MM.1S (cell line): ENCODE measurements around the gene SLC38A7.
"Not testable (repeated sequence)": the region's sequence is repeated elsewhere in the genome, so short reads cannot be mapped to it uniquely, and the experiment has no call there.

Experiments used
- DNase-seq: peaks from one replicate; pipeline ENCODE4 v3.0.0-alpha.2; 2015
- H2AFZ ChIP-seq: fragments of 300-600 bp; sonication (generic); 2 replicates; pipeline ENCODE4 v1.6.0; 2016; ENCODE audit warnings: antibody characterized with exemption, low read length
- H3F3A ChIP-seq: fragments of 300-600 bp; sonication (generic); 2 replicates; pipeline ENCODE4 v1.6.1; 2016; ENCODE audit warnings: mild to moderate bottlenecking, antibody characterized with exemption, low read length, moderate library complexity, mixed read lengths; ENCODE audit not compliant: insufficient read depth
- H3K27ac ChIP-seq: fragments of 300-600 bp; sonication (generic); 2 replicates; pipeline ENCODE4 v1.5.1; 2016; ENCODE audit warnings: mild to moderate bottlenecking, low read length
- H3K27me3 ChIP-seq: fragments of 300-600 bp; sonication (generic); replicated peaks from 2 replicates; pipeline ENCODE4 v1.6.0; 2016; ENCODE audit warnings: low read length; ENCODE audit not compliant: insufficient read depth
- H3K36me3 ChIP-seq: fragments of 300-600 bp; sonication (generic); replicated peaks from 2 replicates; pipeline ENCODE4 v1.6.1; 2016; ENCODE audit warnings: mild to moderate bottlenecking, low read length, mixed read lengths; ENCODE audit not compliant: insufficient read depth
- H3K4me1 ChIP-seq: fragments of 300-600 bp; sonication (generic); 2 replicates; pipeline ENCODE4 v1.6.1; 2016; ENCODE audit warnings: low read length, mixed read lengths
- H3K4me2 ChIP-seq: fragments of 300-600 bp; sonication (generic); 2 replicates; pipeline ENCODE4 v1.6.0; 2016; ENCODE audit warnings: low read depth, low read length
- H3K4me3 ChIP-seq: fragments of 300-600 bp; sonication (generic); 2 replicates; pipeline ENCODE4 v1.5.1; 2016; ENCODE audit warnings: low read length, mixed read lengths
- H3K79me2 ChIP-seq: fragments of 300-600 bp; sonication (generic); 2 replicates; pipeline ENCODE4 v1.6.1; 2016; ENCODE audit warnings: mixed run types, low read length, mixed read lengths
- H3K9ac ChIP-seq: fragments of 300-600 bp; sonication (generic); 2 replicates; pipeline ENCODE4 v1.6.1; 2016; ENCODE audit warnings: low read length, mixed read lengths
- H3K9me2 ChIP-seq: fragments of 300-600 bp; sonication (generic); replicated peaks from 2 replicates; pipeline ENCODE4 v1.6.1; 2016; ENCODE audit warnings: mild to moderate bottlenecking, low read length, mixed read lengths; ENCODE audit not compliant: insufficient read depth
- H3K9me3 ChIP-seq: fragments of 300-600 bp; sonication (generic); replicated peaks from 2 replicates; pipeline ENCODE4 v1.6.1; 2016; ENCODE audit warnings: mild to moderate bottlenecking, low read length, mixed read lengths; ENCODE audit not compliant: insufficient read depth
- H4K20me1 ChIP-seq: fragments of 300-600 bp; sonication (generic); 2 replicates; pipeline ENCODE4 v1.6.1; 2016; ENCODE audit warnings: mild to moderate bottlenecking, low read length, moderate library complexity, mixed read lengths; ENCODE audit not compliant: insufficient read depth
- EZH2 ChIP-seq: fragments of 300-600 bp; sonication (generic); optimal IDR thresholded peaks from 2 replicates; pipeline ENCODE3; 2017; ENCODE audit warnings: low read depth, mild to moderate bottlenecking, antibody characterized with exemption, low read length, mixed read lengths
- EZH2phosphoT487 ChIP-seq: fragments of 300-600 bp; sonication (generic); IDR thresholded peaks from 2 replicates; pipeline ENCODE4 v1.6.1; 2018; ENCODE audit warnings: antibody characterized with exemption, low read length
- TF ChIP-seq, protein P1 (sequence below): fragments of 300-600 bp; sonication (generic); IDR thresholded peaks from 2 replicates; pipeline ENCODE4 v1.5.1; 2016; ENCODE audit warnings: antibody characterized with exemption, low read length, mixed read lengths

SLC38A7 gene

DNA sequence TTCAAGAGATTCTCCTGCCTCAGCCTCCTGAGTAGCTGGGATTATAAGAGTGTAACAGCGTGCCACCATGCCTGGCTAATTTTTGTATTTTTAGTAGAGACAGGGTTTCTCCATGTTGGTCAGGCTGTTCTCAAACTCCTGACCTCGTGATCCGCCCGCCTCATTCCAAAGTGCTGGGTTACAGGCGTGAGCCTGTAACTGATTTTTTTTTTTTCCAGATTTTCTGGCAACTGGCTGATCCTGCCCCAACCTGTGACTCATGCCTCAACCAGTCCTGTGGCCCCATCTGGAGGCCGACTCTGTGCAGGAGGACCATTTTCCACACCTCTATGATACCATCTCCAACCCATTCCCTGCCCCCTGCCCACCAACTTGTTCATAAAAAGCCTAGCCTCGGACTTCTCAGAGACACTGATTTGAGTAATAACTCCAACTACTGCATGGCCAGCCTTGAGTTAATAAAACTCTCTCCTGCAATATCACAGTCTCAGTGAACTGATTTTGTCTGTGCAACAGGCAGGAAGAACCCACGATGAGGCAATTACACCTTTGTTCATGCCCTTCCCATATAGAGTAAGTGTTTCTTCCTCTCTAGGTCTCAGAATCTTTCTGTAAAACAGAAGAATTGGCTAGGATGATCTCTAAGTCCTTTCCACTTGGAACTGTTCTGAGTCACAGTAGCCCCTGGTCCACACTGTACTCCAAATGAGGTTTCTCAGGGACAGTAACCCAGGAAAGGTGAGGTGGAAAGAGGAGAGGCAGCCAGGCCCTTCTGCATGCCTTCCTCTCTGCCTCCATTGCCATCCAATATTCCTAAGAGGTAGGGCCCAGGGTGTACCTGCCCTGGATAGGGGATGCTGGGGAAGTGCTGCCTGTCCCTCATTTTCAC, 46.2 kb downstream of the SLC38A7 start:
- H2AFZ ChIP-seq: no peak overlapping the region
- no peaks in the 10 kb centered on the region for H3K9me2 ChIP-seq
- H4K20me1 ChIP-seq: no peaks in the 10 kb centered on the region
- H3K9me3 ChIP-seq: no peaks in the 10 kb centered on the region
- H3F3A ChIP-seq: no peaks in the 10 kb centered on the region
- no peak overlapping the region for H3K4me2 ChIP-seq
- H3K36me3 ChIP-seq: no peaks in the 10 kb centered on the region
- no peak overlapping the region for H3K27ac ChIP-seq
- no peak overlapping the region for H3K9ac ChIP-seq
- DNase-seq: no peak
- no peaks in the 10 kb centered on the region for H3K27me3 ChIP-seq
- no peak for TF ChIP-seq EZH2
- TF ChIP-seq EZH2phosphoT487: no peak
- no peak overlapping the region for H3K4me3 ChIP-seq
- H3K4me1 ChIP-seq: no peaks in the 10 kb centered on the region
- no peaks in the 10 kb centered on the region for H3K79me2 ChIP-seq

DNA sequence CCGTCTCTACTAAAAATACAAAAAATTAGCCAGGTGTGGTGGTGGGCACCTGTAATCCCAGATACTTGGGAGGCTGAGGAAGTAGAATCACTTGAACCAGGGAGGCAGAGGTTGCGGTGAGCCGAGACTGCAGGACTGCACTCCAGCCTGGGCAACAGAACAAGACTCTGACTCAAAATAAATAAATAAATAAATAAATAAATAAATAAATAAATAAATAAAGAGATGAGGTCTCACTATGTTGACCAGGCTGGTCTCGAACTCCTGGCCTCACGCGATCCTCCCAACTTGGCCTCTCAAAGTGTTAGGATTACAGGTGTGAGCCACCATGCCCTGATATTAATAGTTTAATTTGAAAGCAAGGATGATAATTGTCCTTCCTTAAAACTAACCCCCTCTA, 47.5 kb downstream of the SLC38A7 start:
- not testable (repeated sequence) for H3K9me2 ChIP-seq, H3K4me3 ChIP-seq, DNase-seq, H4K20me1 ChIP-seq, H3K27me3 ChIP-seq, H2AFZ ChIP-seq, H3K9ac ChIP-seq, H3F3A ChIP-seq, H3K27ac ChIP-seq, H3K36me3 ChIP-seq, H3K4me2 ChIP-seq, H3K4me1 ChIP-seq, H3K79me2 ChIP-seq, H3K9me3 ChIP-seq

DNA sequence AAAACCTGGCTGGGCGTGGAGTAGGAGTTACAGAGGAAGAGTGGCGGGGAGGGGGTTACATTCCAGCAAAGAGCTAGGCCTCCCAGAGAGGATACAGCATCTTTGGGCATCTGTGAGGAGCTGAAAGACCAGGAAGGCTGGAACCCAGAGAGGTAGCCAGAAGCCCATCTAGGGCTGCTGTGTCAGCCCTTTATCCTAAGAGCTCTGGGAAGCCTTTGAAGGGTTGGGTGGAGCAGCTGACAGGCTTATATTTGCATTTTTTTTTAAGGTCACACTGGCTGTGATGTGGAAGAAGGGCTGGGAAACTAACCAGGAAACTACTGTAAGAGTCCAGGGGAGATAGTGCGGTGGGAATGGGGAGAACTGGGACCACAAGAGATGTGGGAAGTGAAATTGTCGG, 48.1 kb downstream of the SLC38A7 start:
- Histone ChIP-seq H3K9ac (no peak overlapping the region), H3F3A (no peaks in the 10 kb centered on the region), H3K79me2 (no peaks in the 10 kb centered on the region), H3K4me3 (no peak overlapping the region), H3K27me3 (no peaks in the 10 kb centered on the region), H3K27ac (no peak overlapping the region), H3K36me3 (no peaks in the 10 kb centered on the region), H3K4me2 (no peak overlapping the region), H3K9me3 (no peaks in the 10 kb centered on the region), H2AFZ (no peak overlapping the region), H3K9me2 (no peaks in the 10 kb centered on the region), H3K4me1 (no peaks in the 10 kb centered on the region), H4K20me1 (no peaks in the 10 kb centered on the region)
- no peak for DNase-seq
- TF ChIP-seq EZH2phosphoT487 (no peak), EZH2 (no peak)
- TF ChIP-seq, protein P1, sequence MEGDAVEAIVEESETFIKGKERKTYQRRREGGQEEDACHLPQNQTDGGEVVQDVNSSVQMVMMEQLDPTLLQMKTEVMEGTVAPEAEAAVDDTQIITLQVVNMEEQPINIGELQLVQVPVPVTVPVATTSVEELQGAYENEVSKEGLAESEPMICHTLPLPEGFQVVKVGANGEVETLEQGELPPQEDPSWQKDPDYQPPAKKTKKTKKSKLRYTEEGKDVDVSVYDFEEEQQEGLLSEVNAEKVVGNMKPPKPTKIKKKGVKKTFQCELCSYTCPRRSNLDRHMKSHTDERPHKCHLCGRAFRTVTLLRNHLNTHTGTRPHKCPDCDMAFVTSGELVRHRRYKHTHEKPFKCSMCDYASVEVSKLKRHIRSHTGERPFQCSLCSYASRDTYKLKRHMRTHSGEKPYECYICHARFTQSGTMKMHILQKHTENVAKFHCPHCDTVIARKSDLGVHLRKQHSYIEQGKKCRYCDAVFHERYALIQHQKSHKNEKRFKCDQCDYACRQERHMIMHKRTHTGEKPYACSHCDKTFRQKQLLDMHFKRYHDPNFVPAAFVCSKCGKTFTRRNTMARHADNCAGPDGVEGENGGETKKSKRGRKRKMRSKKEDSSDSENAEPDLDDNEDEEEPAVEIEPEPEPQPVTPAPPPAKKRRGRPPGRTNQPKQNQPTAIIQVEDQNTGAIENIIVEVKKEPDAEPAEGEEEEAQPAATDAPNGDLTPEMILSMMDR: no peak

DNA sequence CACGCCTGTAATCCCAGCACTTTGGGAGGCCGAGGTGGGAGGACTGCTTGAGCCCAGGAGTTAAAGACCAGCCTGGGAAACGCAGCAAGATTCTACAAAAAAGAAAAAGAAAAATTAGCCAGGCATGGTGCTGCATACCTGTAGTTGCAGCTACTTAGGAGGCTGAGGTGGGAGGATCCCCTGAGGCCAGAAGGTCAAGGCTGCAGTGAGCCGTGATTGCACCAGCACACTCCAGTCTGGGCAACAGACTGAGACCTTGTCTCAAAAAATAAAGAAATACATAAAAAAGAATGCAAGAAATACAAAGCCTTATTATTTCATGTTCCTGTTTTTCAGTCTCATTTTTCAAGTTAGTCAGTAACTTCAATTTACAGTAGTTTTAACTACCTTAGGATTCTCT, 49.1 kb downstream of the SLC38A7 start:
- no peaks in the 10 kb centered on the region for H3F3A ChIP-seq
- DNase-seq: no peak
- H3K9me2 ChIP-seq: no peaks in the 10 kb centered on the region
- TF ChIP-seq, protein P1: no peak
- no peak for TF ChIP-seq EZH2
- no peak for TF ChIP-seq EZH2phosphoT487
- H3K79me2 ChIP-seq: no peaks in the 10 kb centered on the region
- no peak overlapping the region for H2AFZ ChIP-seq
- H3K4me3 ChIP-seq: no peak overlapping the region
- no peak overlapping the region for H3K27ac ChIP-seq
- H3K4me1 ChIP-seq: no peaks in the 10 kb centered on the region
- no peak overlapping the region for H3K4me2 ChIP-seq
- H3K9me3 ChIP-seq: no peaks in the 10 kb centered on the region
- no peaks in the 10 kb centered on the region for H3K27me3 ChIP-seq
- H3K9ac ChIP-seq: no peak overlapping the region
- no peaks in the 10 kb centered on the region for H3K36me3 ChIP-seq
- no peaks in the 10 kb centered on the region for H4K20me1 ChIP-seq
